Astrocyte (in vitro differentiated cells and primary cell): Measurements from ENCODE around the gene CATSPERZ. TPM values are rescaled to one million over a fixed set of nuclear protein-coding genes. Genes with fewer than 3 reads are reported as not detected.
A peak's percentile ranks its signal among the peaks of the same experiment; 100 is the strongest.

Experiments
- DNase-seq: peaks from one replicate; pipeline ENCODE4 v3.0.0-alpha.2; 2010; ENCODE audit warnings: low read depth
- FAIRE-seq: peaks from 2 replicates; lab custom pipeline; 2011; peaks lifted over from hg19 to GRCh38; lab: Jason Lieb, UNC
- H2AFZ ChIP-seq: 2 replicates; pipeline ENCODE4 v1.6.0; 2012; ENCODE audit warnings: low read depth, low read length, inconsistent platforms
- H3K27ac ChIP-seq: 2 replicates; pipeline ENCODE4 v1.5.1; 2011; ENCODE audit warnings: low read depth, low read length, inconsistent platforms
- H3K27me3 ChIP-seq: 2 replicates; pipeline ENCODE4 v1.6.0; 2011; ENCODE audit warnings: low read length, inconsistent platforms; ENCODE audit not compliant: insufficient read depth
- H3K36me3 ChIP-seq: 2 replicates; pipeline ENCODE4 v1.5.1; 2011; ENCODE audit warnings: low read length, inconsistent platforms; ENCODE audit not compliant: insufficient read depth
- H3K4me1 ChIP-seq: 2 replicates; pipeline ENCODE4 v1.5.1; 2011; ENCODE audit warnings: low read length, inconsistent platforms; ENCODE audit not compliant: insufficient read depth
- H3K4me2 ChIP-seq: 2 replicates; pipeline ENCODE4 v1.6.0; 2012; ENCODE audit warnings: low read length, inconsistent platforms
- H3K4me3 ChIP-seq: 2 replicates; pipeline ENCODE4 v1.5.1; 2011; ENCODE audit warnings: low read depth, mild to moderate bottlenecking, low read length, inconsistent platforms; ENCODE audit not compliant: insufficient read depth
- H3K79me2 ChIP-seq: 2 replicates; pipeline ENCODE4 v1.6.0; 2012; ENCODE audit warnings: mild to moderate bottlenecking, low read length, inconsistent platforms; ENCODE audit not compliant: insufficient read depth
- H3K9ac ChIP-seq: 2 replicates; pipeline ENCODE4 v1.6.0; 2012; ENCODE audit warnings: mild to moderate bottlenecking, low read length, inconsistent platforms
- H3K9me3 ChIP-seq: 2 replicates; pipeline ENCODE4 v1.5.1; 2012; ENCODE audit warnings: low read depth, mild to moderate bottlenecking, low read length, inconsistent platforms; ENCODE audit not compliant: insufficient read depth
- H4K20me1 ChIP-seq: 2 replicates; pipeline ENCODE4 v1.6.0; 2012; ENCODE audit warnings: low read length, inconsistent platforms; ENCODE audit not compliant: insufficient read depth
- H3K27ac Mint-ChIP-seq: one replicate; pipeline ENCODE4 v1.8.0; 2021; ENCODE audit warnings: mild to moderate bottlenecking, mixed read lengths; ENCODE audit not compliant: unreplicated experiment
- H3K27me3 Mint-ChIP-seq: one replicate; pipeline ENCODE4 v1.8.0; 2021; ENCODE audit warnings: low read depth, mixed read lengths; ENCODE audit not compliant: unreplicated experiment
- H3K36me3 Mint-ChIP-seq: one replicate; pipeline ENCODE4 v1.8.0; 2021; ENCODE audit warnings: low read depth, mixed read lengths; ENCODE audit not compliant: unreplicated experiment
- H3K4me1 Mint-ChIP-seq: one replicate; pipeline ENCODE4 v1.8.0; 2021; ENCODE audit warnings: low read depth, mixed read lengths; ENCODE audit not compliant: unreplicated experiment
- H3K4me3 Mint-ChIP-seq: one replicate; pipeline ENCODE4 v1.8.0; 2021; ENCODE audit warnings: mild to moderate bottlenecking, moderate library complexity, mixed read lengths; ENCODE audit not compliant: unreplicated experiment
- H3K9me3 Mint-ChIP-seq: one replicate; pipeline ENCODE4 v1.8.0; 2021; ENCODE audit warnings: mild to moderate bottlenecking, mixed read lengths; ENCODE audit not compliant: unreplicated experiment
- CTCF ChIP-seq: IDR thresholded peaks from 2 replicates; pipeline ENCODE4 v1.5.1; 2011; ENCODE audit warnings: low read depth, mild to moderate bottlenecking, inconsistent platforms, low read length, moderate library complexity; ENCODE audit not compliant: insufficient read depth
- EZH2 ChIP-seq: IDR thresholded peaks from 2 replicates; pipeline ENCODE4 v1.6.1; 2012; ENCODE audit warnings: mild to moderate bottlenecking, low read length, inconsistent platforms; ENCODE audit not compliant: insufficient read depth
- total RNA-seq: library from RNA; stranded (reverse); gene quantifications from 2 replicates; pipeline ENCODE4 v1.2.1, GENCODE V29; 2021

The CATSPERZ gene
- total RNA-seq, 1 donor from 2014 or later: not detected

GRCh38 chr11:64251016-64251752 is 49.0 kb upstream of the CATSPERZ start, which contains the start of gene PLCB3:
PLCB3 (plus strand) TSS chr11:64251530; CDS start chr11:64251650, 120 bp downstream.
- TF ChIP-seq CTCF: peak; percentile 27
- no peak for TF ChIP-seq EZH2
- H3K27ac Mint-ChIP-seq: peak within 1 kb of the TSS; percentile 87
- peaks cover 22% of the 10 kb centered on the region for H3K4me1 ChIP-seq
- H3K79me2 ChIP-seq: peaks cover 31% of the 10 kb centered on the region
- no peaks in the 10 kb centered on the region for H3K27me3 Mint-ChIP-seq
- H3K9me3 ChIP-seq: no peaks in the 10 kb centered on the region
- no peaks in the 10 kb centered on the region for H3K27me3 ChIP-seq
- H3K9me3 Mint-ChIP-seq: no peaks in the 10 kb centered on the region
- DNase-seq (no peak), FAIRE-seq (no peak)
- peaks cover 3% of the 10 kb centered on the region for H3K36me3 ChIP-seq
- H2AFZ ChIP-seq: peak within 1 kb of the TSS; percentile 78
- H3K4me2 ChIP-seq: peak within 1 kb of the TSS; percentile 99
- peaks cover 7% of the 10 kb centered on the region for H3K36me3 Mint-ChIP-seq
- peak within 1 kb of the TSS; percentile 33 for H3K27ac ChIP-seq
- peak within 1 kb of the TSS; percentile 88 for H3K9ac ChIP-seq
- peak within 1 kb of the TSS; percentile 80 for H3K4me3 ChIP-seq
- H3K4me3 Mint-ChIP-seq: peak within 1 kb of the TSS; percentile 91
- H3K4me1 Mint-ChIP-seq: peaks cover 9% of the 10 kb centered on the region
- H4K20me1 ChIP-seq: peaks cover 29% of the 10 kb centered on the region

DNA sequence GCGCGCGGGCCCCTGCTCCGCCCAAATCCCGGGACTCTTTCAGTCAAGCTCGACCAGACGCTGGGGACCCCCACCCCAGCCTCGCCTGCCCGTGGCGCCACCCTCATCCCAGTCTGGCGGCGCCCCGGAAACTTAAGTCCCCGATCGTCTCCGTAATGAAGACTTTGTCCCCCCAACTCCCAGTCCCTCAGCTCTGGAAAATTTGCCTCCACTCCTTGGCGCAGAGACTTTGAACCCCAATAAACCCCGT is 48.5 kb upstream of the CATSPERZ start:
- peaks cover 29% of the 10 kb centered on the region for H4K20me1 ChIP-seq
- DNase-seq (no peak), FAIRE-seq (no peak)
- no peaks in the 10 kb centered on the region for H3K9me3 Mint-ChIP-seq
- peaks cover 29% of the 10 kb centered on the region for H3K79me2 ChIP-seq
- H3K9me3 ChIP-seq: no peaks in the 10 kb centered on the region
- peak overlapping the region; percentile 87 for H3K27ac Mint-ChIP-seq
- H3K9ac ChIP-seq: peak overlapping the region; percentile 88
- H3K27ac ChIP-seq: peak overlapping the region; percentile 33
- H3K36me3 Mint-ChIP-seq: peaks cover 7% of the 10 kb centered on the region
- peaks cover 9% of the 10 kb centered on the region for H3K4me1 Mint-ChIP-seq
- peak overlapping the region; percentile 99 for H3K4me2 ChIP-seq
- H3K4me3 Mint-ChIP-seq: peak overlapping the region; percentile 91
- no peaks in the 10 kb centered on the region for H3K27me3 Mint-ChIP-seq
- peaks cover 22% of the 10 kb centered on the region for H3K4me1 ChIP-seq
- TF ChIP-seq EZH2: no peak
- TF ChIP-seq CTCF: no peak
- H3K4me3 ChIP-seq: peak overlapping the region; percentile 80
- no peaks in the 10 kb centered on the region for H3K27me3 ChIP-seq
- peak overlapping the region; percentile 55 for H2AFZ ChIP-seq
- H3K36me3 ChIP-seq: peaks cover 5% of the 10 kb centered on the region
